H1 (cell line): ENCODE measurements around the gene SPATA13. TPM values are rescaled to one million over a fixed set of nuclear protein-coding genes. Genes with fewer than 3 reads are reported as not detected.

Source experiments
- CTCF ChIA-PET: fragments of 300-600 bp; sonication (Branson Sonifier 250); formaldehyde crosslinking; loops from one replicate; lab custom pipeline; 2021; ENCODE audit not compliant: partially characterized antibody; lab: Charles Lee
- POLR2A ChIA-PET: fragments of 300-600 bp; sonication (Branson Sonifier 250); formaldehyde crosslinking; loops from one replicate; lab custom pipeline; 2021; ENCODE audit warnings: inconsistent platforms; ENCODE audit not compliant: partially characterized antibody; lab: Charles Lee
- DNase-seq, 2 experiments: peaks; one replicate each; pipeline versions ENCODE4 v3.0.0 to v3.0.0-alpha.2; 2010 to 2022; ENCODE audit warnings: low spot score in 2 of 2, low read depth in 1 of 2, mixed read lengths in 1 of 2
- FAIRE-seq: peaks from 2 replicates; lab custom pipeline; 2011; peaks lifted over from hg19 to GRCh38; lab: Jason Lieb, UNC
- H2AFZ ChIP-seq: 2 replicates; pipeline ENCODE4 v1.8.1; 2012; ENCODE audit warnings: low read length, inconsistent platforms
- H2AK5ac ChIP-seq: 2 replicates; pipeline ENCODE4 v1.6.1; 2013; ENCODE audit warnings: low read depth, low read length
- H2BK120ac ChIP-seq: replicated peaks from 2 replicates; pipeline ENCODE3; 2013; ENCODE audit warnings: low read depth, low read length, inconsistent platforms
- H2BK12ac ChIP-seq: 2 replicates; pipeline ENCODE4 v1.6.1; 2013; ENCODE audit warnings: low read depth, low read length
- H2BK15ac ChIP-seq: 2 replicates; pipeline ENCODE4 v1.6.1; 2013; ENCODE audit warnings: low read length
- H2BK20ac ChIP-seq: 2 replicates; pipeline ENCODE4 v1.6.1; 2013; ENCODE audit warnings: low read length
- H2BK5ac ChIP-seq: 2 replicates; pipeline ENCODE4 v1.6.1; 2013; ENCODE audit warnings: low read depth, low read length
- H3K14ac ChIP-seq: 2 replicates; pipeline ENCODE4 v1.6.1; 2013; ENCODE audit warnings: inconsistent platforms; ENCODE audit not compliant: insufficient read length
- H3K18ac ChIP-seq: 2 replicates; pipeline ENCODE4 v1.6.1; 2013; ENCODE audit warnings: low read length; ENCODE audit errors: extremely low read depth
- H3K23ac ChIP-seq: 2 replicates; pipeline ENCODE4 v1.6.1; 2013; ENCODE audit warnings: inconsistent platforms; ENCODE audit not compliant: insufficient read length
- H3K23me2 ChIP-seq: 2 replicates; pipeline ENCODE4 v1.6.1; 2013; ENCODE audit warnings: low read depth, low read length
- H3K27ac ChIP-seq: 2 replicates; pipeline ENCODE4 v1.6.1; 2011; ENCODE audit warnings: low read depth, low read length, inconsistent platforms
- H3K27me3 ChIP-seq, 4 experiments: replicated peaks in 1 of 4; 1 replicate in 1 of 4; 2 replicates in 3 of 4; pipeline versions ENCODE4 v1.6.1 to v1.8.1; 2011 to 2013; ENCODE audit warnings: low read length in 3 of 4, mild to moderate bottlenecking in 3 of 4, inconsistent platforms in 2 of 4, mixed read lengths in 2 of 4, moderate library complexity in 1 of 4; ENCODE audit not compliant: control insufficient read depth in 3 of 4, insufficient read depth in 3 of 4; ENCODE audit errors: extremely low read depth in 1 of 4
- H3K36me3 ChIP-seq, 4 experiments: 2 replicates each; pipeline versions ENCODE4 v1.6.1 to v1.8.1; 2011 to 2013; ENCODE audit warnings: mild to moderate bottlenecking in 4 of 4, low read length in 3 of 4, moderate library complexity in 2 of 4, control low read depth in 1 of 4, inconsistent platforms in 1 of 4; ENCODE audit not compliant: insufficient read depth in 4 of 4, control insufficient read depth in 2 of 4
- H3K4ac ChIP-seq: replicated peaks from 2 replicates; pipeline ENCODE3; 2013; ENCODE audit warnings: low read length, low read depth, mixed read lengths, inconsistent platforms; ENCODE audit not compliant: insufficient read length
- H3K4me1 ChIP-seq, 4 experiments: replicated peaks in 1 of 4; 1 replicate in 1 of 4; 2 replicates in 3 of 4; pipeline versions ENCODE4 v1.6.1 to v1.8.1; 2011 to 2013; ENCODE audit warnings: low read length in 3 of 4, inconsistent platforms in 2 of 4, mixed read lengths in 1 of 4; ENCODE audit not compliant: insufficient read depth in 4 of 4, control insufficient read depth in 3 of 4
- H3K4me2 ChIP-seq, 2 experiments: 2 replicates each; pipeline versions ENCODE4 v1.6.1 to v1.8.1; 2011 to 2013; ENCODE audit warnings: low read depth in 2 of 2, low read length in 2 of 2, control low read depth in 1 of 2, inconsistent platforms in 1 of 2, mild to moderate bottlenecking in 1 of 2; ENCODE audit not compliant: insufficient read depth in 1 of 2
- H3K4me3 ChIP-seq, 4 experiments: fragments of 200-600, 300-600 bp in 1 of 4; sonication (generic), shearing (Covaris generic), sonication (Bioruptor Twin) in 1 of 4; 2 replicates each; pipeline versions ENCODE4 v1.5.1 to v1.8.1; 2011 to 2016; ENCODE audit warnings: low read length in 4 of 4, low read depth in 3 of 4, control low read depth in 2 of 4, inconsistent platforms in 2 of 4, mild to moderate bottlenecking in 2 of 4, mixed read lengths in 1 of 4, moderate library complexity in 1 of 4; ENCODE audit not compliant: insufficient read depth in 2 of 4; ENCODE audit errors: extremely low read depth in 1 of 4
- H3K56ac ChIP-seq: replicated peaks from 2 replicates; pipeline ENCODE3; 2013; ENCODE audit warnings: low read depth, mild to moderate bottlenecking, mixed read lengths, low read length, inconsistent platforms; ENCODE audit not compliant: insufficient read length
- H3K79me1 ChIP-seq: 2 replicates; pipeline ENCODE4 v1.6.1; 2013; ENCODE audit warnings: low read depth, low read length, control low read depth
- H3K79me2 ChIP-seq, 2 experiments: 2 replicates each; pipeline versions ENCODE4 v1.6.1 to v1.8.1; 2012 to 2013; ENCODE audit warnings: low read length in 2 of 2, mild to moderate bottlenecking in 2 of 2, inconsistent platforms in 1 of 2; ENCODE audit not compliant: insufficient read depth in 2 of 2, control insufficient read depth in 1 of 2
- H3K9ac ChIP-seq, 4 experiments: replicated peaks in 1 of 4; 1 replicate in 1 of 4; 2 replicates in 3 of 4; pipeline versions ENCODE4 v1.6.1 to v1.8.1; 2011 to 2013; ENCODE audit warnings: low read depth in 3 of 4, low read length in 3 of 4, control low read depth in 2 of 4, mild to moderate bottlenecking in 2 of 4, moderate library complexity in 2 of 4, inconsistent platforms in 1 of 4; ENCODE audit errors: extremely low read depth in 1 of 4
- H3K9me3 ChIP-seq, 2 experiments: 2 replicates each; pipeline versions ENCODE4 v1.6.1 to v1.8.1; 2012 to 2013; ENCODE audit warnings: mild to moderate bottlenecking in 2 of 2, moderate library complexity in 2 of 2, control low read depth in 1 of 2, inconsistent platforms in 1 of 2, low read depth in 1 of 2, low read length in 1 of 2, mixed read lengths in 1 of 2; ENCODE audit not compliant: insufficient read depth in 2 of 2
- H4K20me1 ChIP-seq, 2 experiments: replicated peaks in 1 of 2; 2 replicates each; pipeline versions ENCODE3 to v1.8.1; 2011 to 2013; ENCODE audit warnings: inconsistent platforms in 2 of 2, low read length in 2 of 2, mild to moderate bottlenecking in 1 of 2; ENCODE audit not compliant: insufficient read depth in 2 of 2, control insufficient read depth in 1 of 2
- H4K5ac ChIP-seq: 2 replicates; pipeline ENCODE4 v1.6.1; 2013; ENCODE audit warnings: low read length, low read depth, mixed read lengths, inconsistent platforms; ENCODE audit not compliant: insufficient read length
- H4K8ac ChIP-seq: 2 replicates; pipeline ENCODE4 v1.8.0; 2013; ENCODE audit warnings: mild to moderate bottlenecking, moderate library complexity, low read length, inconsistent platforms; ENCODE audit not compliant: insufficient read depth; ENCODE audit errors: extremely low read depth
- H4K91ac ChIP-seq: replicated peaks from 2 replicates; pipeline ENCODE3; 2013; ENCODE audit warnings: low read length, mixed read lengths, inconsistent platforms; ENCODE audit not compliant: insufficient read length
- ATF3 ChIP-seq: IDR thresholded peaks from 2 replicates; pipeline ENCODE4 v1.6.1; 2011; ENCODE audit warnings: low read depth, mild to moderate bottlenecking, low read length; ENCODE audit not compliant: insufficient read depth
- CBX5 ChIP-seq: fragments of 300-800, 300-1000 bp; sonication (generic); IDR thresholded peaks from 2 replicates; pipeline ENCODE4 v1.7.1; 2016; ENCODE audit warnings: antibody characterized with exemption, low read length, low read depth
- CEBPB ChIP-seq: IDR thresholded peaks from 2 replicates; pipeline ENCODE4 v1.6.1; 2012; ENCODE audit warnings: low read depth, low read length
- CHD1 ChIP-seq: IDR thresholded peaks from 2 replicates; pipeline ENCODE4 v1.6.1; 2012; ENCODE audit warnings: low read depth, low read length, improper control_type of control experiment
- CREB1 ChIP-seq: IDR thresholded peaks from 2 replicates; pipeline ENCODE4 v1.6.1; 2012; ENCODE audit warnings: inconsistent platforms
- FOSL1 ChIP-seq: IDR thresholded peaks from 2 replicates; pipeline ENCODE4 v1.6.1; 2011; ENCODE audit warnings: mild to moderate bottlenecking, low read depth, low read length, moderate library complexity; ENCODE audit not compliant: insufficient read depth
- GTF2F1 ChIP-seq: IDR thresholded peaks from 2 replicates; pipeline ENCODE4 v1.6.1; 2012; ENCODE audit warnings: low read depth, low read length, improper control_type of control experiment, borderline replicate concordance
- HDAC2 ChIP-seq, 2 experiments: fragments of 300-600 bp in 1 of 2; sonication (generic) in 1 of 2; IDR thresholded peaks; 2 replicates each; pipeline ENCODE4 v1.6.1; 2011 to 2012; ENCODE audit warnings: low read depth in 2 of 2, low read length in 2 of 2, mild to moderate bottlenecking in 2 of 2, moderate library complexity in 2 of 2, borderline replicate concordance in 1 of 2, inconsistent platforms in 1 of 2
- JUND ChIP-seq: IDR thresholded peaks from 2 replicates; pipeline ENCODE4 v1.6.1; 2011; ENCODE audit warnings: mild to moderate bottlenecking, improper control_type of control experiment, low read length
- NANOG ChIP-seq: IDR thresholded peaks from 2 replicates; pipeline ENCODE4 v1.6.1; 2011; ENCODE audit warnings: low read length, low read depth, mild to moderate bottlenecking, inconsistent platforms; ENCODE audit not compliant: insufficient read depth, poor library complexity, severe bottlenecking
- NRF1 ChIP-seq: IDR thresholded peaks from 2 replicates; pipeline ENCODE4 v1.6.1; 2011; ENCODE audit warnings: mild to moderate bottlenecking, low read depth, low read length, improper control_type of control experiment
- RBBP5 ChIP-seq: IDR thresholded peaks from 2 replicates; pipeline ENCODE4 v1.7.1; 2012; ENCODE audit warnings: low read depth, mild to moderate bottlenecking, inconsistent platforms, low read length, moderate library complexity, borderline replicate concordance
- SP4 ChIP-seq: IDR thresholded peaks from 2 replicates; pipeline ENCODE4 v1.6.1; 2012; ENCODE audit warnings: low read length, inconsistent platforms
- WGBS, 2 experiments: shearing (Covaris generic) in 1 of 2; methylation state at CpG; one replicate each; pipeline versions ENCODE4 v1.1.6 to v1.1.7; 2013 to 2015; ENCODE audit warnings: low lambda C conversion rate in 2 of 2, mixed read lengths in 2 of 2, inconsistent platforms in 1 of 2, low coverage in 1 of 2, missing lambda C conversion rate in 1 of 2; ENCODE audit not compliant: insufficient replicate concordance in 2 of 2, insufficient coverage in 1 of 2, insufficient read length in 1 of 2; ENCODE audit errors: extremely low coverage in 1 of 2, missing lambda C conversion rate in 1 of 2; 5-methylcytosine and 5-hydroxymethylcytosine counted together
- polyA plus RNA-seq, 7 experiments: library from polyadenylated mRNA; depleted of rRNA in 3 of 7; stranded (reverse) in 5 of 7; unstranded in 2 of 7; fragments of >200 nt in 5 of 7; fragments of 200-250 nt in 2 of 7; gene quantifications; 1 replicate in 5 of 7; 2 replicates in 1 of 7; 4 replicates in 1 of 7; pipeline versions ENCODE4 v1.2.1 to v1.2.3, GENCODE V29; 2011 to 2013; ENCODE audit warnings: missing spikeins in 2 of 7, mixed read lengths in 2 of 7
- total RNA-seq: library from RNA; stranded (reverse); fragmentation: NEBNext Ultra II Directional; extraction: Animal tissue kit (Norgen Biotek cat#: 25700); gene quantifications from 2 replicates; pipeline ENCODE4 v1.2.1, GENCODE V29; 2021
- TF ChIP-seq, protein P1 (sequence below): IDR thresholded peaks from 2 replicates; pipeline ENCODE4 v1.6.1; 2012; ENCODE audit warnings: inconsistent platforms

The SPATA13 gene
- total and polyA plus RNA-seq, 2 of the 8 experiments (the other 6 are each of a cell fraction or from before 2014, with no cell fraction given), result 12.6 to 30.9 TPM

GRCh38 chr13:24292481-24292880, 132.0 kb downstream of the SPATA13 start:
- FAIRE-seq, result no peak
- no peak overlapping the region for H3K4ac ChIP-seq
- TF ChIP-seq SP4 (no peak), NRF1 (no peak), CBX5 (no peak), GTF2F1 (no peak), NANOG (no peak), CREB1 (no peak), RBBP5 (no peak), HDAC2 (IDR thresholded peaks at IDR 0.05; ENCODE audit: borderline replicate concordance in 1 of 2, low read depth in 2 of 2, low read length in 2 of 2) (no peak), JUND (no peak), ATF3 (no peak), CEBPB (no peak), FOSL1 (no peak), CHD1 (no peak)
- TF ChIP-seq, protein P1, sequence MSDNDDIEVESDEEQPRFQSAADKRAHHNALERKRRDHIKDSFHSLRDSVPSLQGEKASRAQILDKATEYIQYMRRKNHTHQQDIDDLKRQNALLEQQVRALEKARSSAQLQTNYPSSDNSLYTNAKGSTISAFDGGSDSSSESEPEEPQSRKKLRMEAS, result no peak

More at GRCh38 chr13:24292481-24292880, 132.0 kb downstream of the SPATA13 start:
- H3K14ac ChIP-seq, result no peak overlapping the region
- no peak overlapping the region for H2BK12ac ChIP-seq
- H3K27me3 ChIP-seq, result no peaks in the 10 kb centered on the region
- no peak overlapping the region for H2AK5ac ChIP-seq
- no peak overlapping the region for H4K91ac ChIP-seq
- no peak overlapping the region for H3K27ac ChIP-seq
- CTCF ChIA-PET, result no interaction called here
- no peak overlapping the region for H2AFZ ChIP-seq
- no peaks in the 10 kb centered on the region for H3K9me3 ChIP-seq
- no peak for DNase-seq
- no peak overlapping the region for H3K56ac ChIP-seq
- peaks cover 4 to 13% (median 6%) of the 10 kb centered on the region in 4 experiments; a peak in 5 of 8 replicates for H3K36me3 ChIP-seq
- H3K4me1 ChIP-seq, result no peaks in the 10 kb centered on the region
- peaks cover 1 to 2% of the 10 kb centered on the region in 2 experiments for H4K20me1 ChIP-seq
- H2BK15ac ChIP-seq, result no peak overlapping the region
- no peak overlapping the region for H3K4me2 ChIP-seq
- no peaks in the 10 kb centered on the region for H3K79me2 ChIP-seq
- POLR2A ChIA-PET, result no interaction called here
- no peak overlapping the region for H4K8ac ChIP-seq
- H3K23ac ChIP-seq, result no peak overlapping the region
- WGBS, 2 experiments, result 96% methylated on average over 6 of the region's 6 CpGs; no CpG with 5 or more reads in 1 of the 2 experiments
- H3K79me1 ChIP-seq, result peaks cover 2% of the 10 kb centered on the region; the same call in 1 of the 2 replicates
- no peak overlapping the region for H3K18ac ChIP-seq
- no peak overlapping the region for H4K5ac ChIP-seq
- H2BK5ac ChIP-seq, result no peak overlapping the region
- no peak overlapping the region for H2BK120ac ChIP-seq
- H3K9ac ChIP-seq, result no peak overlapping the region
- H3K23me2 ChIP-seq, result no peaks in the 10 kb centered on the region
- H2BK20ac ChIP-seq, result no peak overlapping the region
- no peak overlapping the region for H3K4me3 ChIP-seq
